H1 (cell line): ENCODE results near the gene RAP1A. TPM values are rescaled to one million over a fixed set of nuclear protein-coding genes. Genes with fewer than 3 reads are reported as not detected.

Experiments used
- CTCF ChIA-PET: fragments of 300-600 bp; sonication (Branson Sonifier 250); formaldehyde crosslinking; loops from one replicate; lab custom pipeline; 2021; ENCODE audit not compliant: partially characterized antibody; lab: Charles Lee
- POLR2A ChIA-PET: fragments of 300-600 bp; sonication (Branson Sonifier 250); formaldehyde crosslinking; loops from one replicate; lab custom pipeline; 2021; ENCODE audit warnings: inconsistent platforms; ENCODE audit not compliant: partially characterized antibody; lab: Charles Lee
- DNase-seq, 2 experiments: peaks; one replicate each; pipeline versions ENCODE4 v3.0.0 to v3.0.0-alpha.2; 2010 to 2022; ENCODE audit warnings: low spot score in 2 of 2, low read depth in 1 of 2, mixed read lengths in 1 of 2
- FAIRE-seq: peaks from 2 replicates; lab custom pipeline; 2011; peaks lifted over from hg19 to GRCh38; lab: Jason Lieb, UNC
- H2AFZ ChIP-seq: 2 replicates; pipeline ENCODE4 v1.8.1; 2012; ENCODE audit warnings: low read length, inconsistent platforms
- H2AK5ac ChIP-seq: 2 replicates; pipeline ENCODE4 v1.6.1; 2013; ENCODE audit warnings: low read depth, low read length
- H2BK120ac ChIP-seq: replicated peaks from 2 replicates; pipeline ENCODE3; 2013; ENCODE audit warnings: low read depth, low read length, inconsistent platforms
- H2BK12ac ChIP-seq: 2 replicates; pipeline ENCODE4 v1.6.1; 2013; ENCODE audit warnings: low read depth, low read length
- H2BK15ac ChIP-seq: 2 replicates; pipeline ENCODE4 v1.6.1; 2013; ENCODE audit warnings: low read length
- H2BK20ac ChIP-seq: 2 replicates; pipeline ENCODE4 v1.6.1; 2013; ENCODE audit warnings: low read length
- H2BK5ac ChIP-seq: 2 replicates; pipeline ENCODE4 v1.6.1; 2013; ENCODE audit warnings: low read depth, low read length
- H3K14ac ChIP-seq: 2 replicates; pipeline ENCODE4 v1.6.1; 2013; ENCODE audit warnings: inconsistent platforms; ENCODE audit not compliant: insufficient read length
- H3K18ac ChIP-seq: 2 replicates; pipeline ENCODE4 v1.6.1; 2013; ENCODE audit warnings: low read length; ENCODE audit errors: extremely low read depth
- H3K23ac ChIP-seq: 2 replicates; pipeline ENCODE4 v1.6.1; 2013; ENCODE audit warnings: inconsistent platforms; ENCODE audit not compliant: insufficient read length
- H3K23me2 ChIP-seq: 2 replicates; pipeline ENCODE4 v1.6.1; 2013; ENCODE audit warnings: low read depth, low read length
- H3K27ac ChIP-seq: 2 replicates; pipeline ENCODE4 v1.6.1; 2011; ENCODE audit warnings: low read depth, low read length, inconsistent platforms
- H3K27me3 ChIP-seq, 4 experiments: replicated peaks in 1 of 4; 1 replicate in 1 of 4; 2 replicates in 3 of 4; pipeline versions ENCODE4 v1.6.1 to v1.8.1; 2011 to 2013; ENCODE audit warnings: low read length in 3 of 4, mild to moderate bottlenecking in 3 of 4, inconsistent platforms in 2 of 4, mixed read lengths in 2 of 4, moderate library complexity in 1 of 4; ENCODE audit not compliant: control insufficient read depth in 3 of 4, insufficient read depth in 3 of 4; ENCODE audit errors: extremely low read depth in 1 of 4
- H3K36me3 ChIP-seq, 4 experiments: 2 replicates each; pipeline versions ENCODE4 v1.6.1 to v1.8.1; 2011 to 2013; ENCODE audit warnings: mild to moderate bottlenecking in 4 of 4, low read length in 3 of 4, moderate library complexity in 2 of 4, control low read depth in 1 of 4, inconsistent platforms in 1 of 4; ENCODE audit not compliant: insufficient read depth in 4 of 4, control insufficient read depth in 2 of 4
- H3K4ac ChIP-seq: replicated peaks from 2 replicates; pipeline ENCODE3; 2013; ENCODE audit warnings: low read length, low read depth, mixed read lengths, inconsistent platforms; ENCODE audit not compliant: insufficient read length
- H3K4me1 ChIP-seq, 4 experiments: replicated peaks in 1 of 4; 1 replicate in 1 of 4; 2 replicates in 3 of 4; pipeline versions ENCODE4 v1.6.1 to v1.8.1; 2011 to 2013; ENCODE audit warnings: low read length in 3 of 4, inconsistent platforms in 2 of 4, mixed read lengths in 1 of 4; ENCODE audit not compliant: insufficient read depth in 4 of 4, control insufficient read depth in 3 of 4
- H3K4me2 ChIP-seq, 2 experiments: 2 replicates each; pipeline versions ENCODE4 v1.6.1 to v1.8.1; 2011 to 2013; ENCODE audit warnings: low read depth in 2 of 2, low read length in 2 of 2, control low read depth in 1 of 2, inconsistent platforms in 1 of 2, mild to moderate bottlenecking in 1 of 2; ENCODE audit not compliant: insufficient read depth in 1 of 2
- H3K4me3 ChIP-seq, 4 experiments: fragments of 200-600, 300-600 bp in 1 of 4; sonication (generic), shearing (Covaris generic), sonication (Bioruptor Twin) in 1 of 4; 2 replicates each; pipeline versions ENCODE4 v1.5.1 to v1.8.1; 2011 to 2016; ENCODE audit warnings: low read length in 4 of 4, low read depth in 3 of 4, control low read depth in 2 of 4, inconsistent platforms in 2 of 4, mild to moderate bottlenecking in 2 of 4, mixed read lengths in 1 of 4, moderate library complexity in 1 of 4; ENCODE audit not compliant: insufficient read depth in 2 of 4; ENCODE audit errors: extremely low read depth in 1 of 4
- H3K56ac ChIP-seq: replicated peaks from 2 replicates; pipeline ENCODE3; 2013; ENCODE audit warnings: low read depth, mild to moderate bottlenecking, mixed read lengths, low read length, inconsistent platforms; ENCODE audit not compliant: insufficient read length
- H3K79me1 ChIP-seq: 2 replicates; pipeline ENCODE4 v1.6.1; 2013; ENCODE audit warnings: low read depth, low read length, control low read depth
- H3K79me2 ChIP-seq, 2 experiments: 2 replicates each; pipeline versions ENCODE4 v1.6.1 to v1.8.1; 2012 to 2013; ENCODE audit warnings: low read length in 2 of 2, mild to moderate bottlenecking in 2 of 2, inconsistent platforms in 1 of 2; ENCODE audit not compliant: insufficient read depth in 2 of 2, control insufficient read depth in 1 of 2
- H3K9ac ChIP-seq, 4 experiments: replicated peaks in 1 of 4; 1 replicate in 1 of 4; 2 replicates in 3 of 4; pipeline versions ENCODE4 v1.6.1 to v1.8.1; 2011 to 2013; ENCODE audit warnings: low read depth in 3 of 4, low read length in 3 of 4, control low read depth in 2 of 4, mild to moderate bottlenecking in 2 of 4, moderate library complexity in 2 of 4, inconsistent platforms in 1 of 4; ENCODE audit errors: extremely low read depth in 1 of 4
- H3K9me3 ChIP-seq, 2 experiments: 2 replicates each; pipeline versions ENCODE4 v1.6.1 to v1.8.1; 2012 to 2013; ENCODE audit warnings: mild to moderate bottlenecking in 2 of 2, moderate library complexity in 2 of 2, control low read depth in 1 of 2, inconsistent platforms in 1 of 2, low read depth in 1 of 2, low read length in 1 of 2, mixed read lengths in 1 of 2; ENCODE audit not compliant: insufficient read depth in 2 of 2
- H4K20me1 ChIP-seq, 2 experiments: replicated peaks in 1 of 2; 2 replicates each; pipeline versions ENCODE3 to v1.8.1; 2011 to 2013; ENCODE audit warnings: inconsistent platforms in 2 of 2, low read length in 2 of 2, mild to moderate bottlenecking in 1 of 2; ENCODE audit not compliant: insufficient read depth in 2 of 2, control insufficient read depth in 1 of 2
- H4K5ac ChIP-seq: 2 replicates; pipeline ENCODE4 v1.6.1; 2013; ENCODE audit warnings: low read length, low read depth, mixed read lengths, inconsistent platforms; ENCODE audit not compliant: insufficient read length
- H4K8ac ChIP-seq: 2 replicates; pipeline ENCODE4 v1.8.0; 2013; ENCODE audit warnings: mild to moderate bottlenecking, moderate library complexity, low read length, inconsistent platforms; ENCODE audit not compliant: insufficient read depth; ENCODE audit errors: extremely low read depth
- H4K91ac ChIP-seq: replicated peaks from 2 replicates; pipeline ENCODE3; 2013; ENCODE audit warnings: low read length, mixed read lengths, inconsistent platforms; ENCODE audit not compliant: insufficient read length
- CEBPB ChIP-seq: IDR thresholded peaks from 2 replicates; pipeline ENCODE4 v1.6.1; 2012; ENCODE audit warnings: low read depth, low read length
- E2F6 ChIP-seq: IDR thresholded peaks from 2 replicates; pipeline ENCODE4 v1.6.1; 2012; ENCODE audit warnings: inconsistent platforms
- HDAC2 ChIP-seq, 2 experiments: fragments of 300-600 bp in 1 of 2; sonication (generic) in 1 of 2; IDR thresholded peaks; 2 replicates each; pipeline ENCODE4 v1.6.1; 2011 to 2012; ENCODE audit warnings: low read depth in 2 of 2, low read length in 2 of 2, mild to moderate bottlenecking in 2 of 2, moderate library complexity in 2 of 2, borderline replicate concordance in 1 of 2, inconsistent platforms in 1 of 2
- JUND ChIP-seq: IDR thresholded peaks from 2 replicates; pipeline ENCODE4 v1.6.1; 2011; ENCODE audit warnings: mild to moderate bottlenecking, improper control_type of control experiment, low read length
- POU5F1 ChIP-seq: IDR thresholded peaks from 2 replicates; pipeline ENCODE4 v1.6.1; 2011; ENCODE audit warnings: low read depth, mild to moderate bottlenecking, low read length, moderate library complexity
- SAP30 ChIP-seq: fragments of 300-600 bp; sonication (generic); IDR thresholded peaks from 2 replicates; pipeline ENCODE4 v1.7.1; 2012; ENCODE audit warnings: low read length, moderate library complexity, mild to moderate bottlenecking, inconsistent platforms; ENCODE audit not compliant: insufficient read depth, insufficient replicate concordance
- SIRT6 ChIP-seq: IDR thresholded peaks from one replicate; pipeline ENCODE4 v1.7.1; 2012; ENCODE audit warnings: low read length, inconsistent platforms
- SIX5 ChIP-seq: IDR thresholded peaks from 2 replicates; pipeline ENCODE4 v1.6.1; 2011; ENCODE audit warnings: mild to moderate bottlenecking, low read depth, low read length
- TAF1 ChIP-seq: IDR thresholded peaks from 2 replicates; pipeline ENCODE4 v1.6.1; 2011; ENCODE audit warnings: mild to moderate bottlenecking, low read depth, low read length
- TCF12 ChIP-seq: IDR thresholded peaks from 2 replicates; pipeline ENCODE4 v1.6.1; 2011; ENCODE audit warnings: low read depth, mild to moderate bottlenecking, low read length
- WGBS, 2 experiments: shearing (Covaris generic) in 1 of 2; methylation state at CpG; one replicate each; pipeline versions ENCODE4 v1.1.6 to v1.1.7; 2013 to 2015; ENCODE audit warnings: low lambda C conversion rate in 2 of 2, mixed read lengths in 2 of 2, inconsistent platforms in 1 of 2, low coverage in 1 of 2, missing lambda C conversion rate in 1 of 2; ENCODE audit not compliant: insufficient replicate concordance in 2 of 2, insufficient coverage in 1 of 2, insufficient read length in 1 of 2; ENCODE audit errors: extremely low coverage in 1 of 2, missing lambda C conversion rate in 1 of 2; 5-methylcytosine and 5-hydroxymethylcytosine counted together
- polyA plus RNA-seq, 7 experiments: library from polyadenylated mRNA; depleted of rRNA in 3 of 7; stranded (reverse) in 5 of 7; unstranded in 2 of 7; fragments of >200 nt in 5 of 7; fragments of 200-250 nt in 2 of 7; gene quantifications; 1 replicate in 5 of 7; 2 replicates in 1 of 7; 4 replicates in 1 of 7; pipeline versions ENCODE4 v1.2.1 to v1.2.3, GENCODE V29; 2011 to 2013; ENCODE audit warnings: missing spikeins in 2 of 7, mixed read lengths in 2 of 7
- total RNA-seq: library from RNA; stranded (reverse); fragmentation: NEBNext Ultra II Directional; extraction: Animal tissue kit (Norgen Biotek cat#: 25700); gene quantifications from 2 replicates; pipeline ENCODE4 v1.2.1, GENCODE V29; 2021

Gene RAP1A
- total and polyA plus RNA-seq, 2 of the 8 experiments (the other 6 are each of a cell fraction or from before 2014, with no cell fraction given) = 10.9 to 35.8 TPM

GRCh38 chr1:111745675-111746613, 126.4 kb downstream of the RAP1A start:
- Histone ChIP-seq H3K27ac (no peak overlapping the region), H4K20me1 (no peaks in the 10 kb centered on the region), H3K18ac (no peak overlapping the region), H3K36me3 (no peaks in the 10 kb centered on the region), H3K79me2 (no peaks in the 10 kb centered on the region), H2BK120ac (no peak overlapping the region), H3K4me2 (no peak overlapping the region), H3K4me1 (peaks cover 0 to 3% (median 2%) of the 10 kb centered on the region in 4 experiments; a peak in 5 of 7 replicates), H2BK5ac (no peak overlapping the region), H2AFZ (no peak overlapping the region), H2BK20ac (no peak overlapping the region), H2BK15ac (no peak overlapping the region; the same call in 1 of the 2 replicates), H3K56ac (no peak overlapping the region)
- FAIRE-seq = no peak
- CTCF ChIA-PET = interaction anchor here (1.1 to 42.0 kb wide), 7 partner anchors 1 to 255 kb away, joined by 4 to 1070 read pairs (median 5); partner anchors contain the start of genes DDX20 and INKA2
- TF ChIP-seq TCF12 (no peak), CEBPB (no peak), POU5F1 (no peak), SIX5 (no peak), HDAC2 (IDR thresholded peaks at IDR 0.05; ENCODE audit: borderline replicate concordance in 1 of 2, low read depth in 2 of 2, low read length in 2 of 2) (no peak), SIRT6 (no peak), SAP30 (no peak), E2F6 (no peak), TAF1 (no peak), JUND (no peak)
- TF ChIP-seq, all 59 proteins: peak for 0
- no peak overlapping the region for H2AK5ac ChIP-seq
- 94% methylated on average over 9 of the region's 9 CpGs; no CpG with 5 or more reads in 1 of the 2 experiments for WGBS, 2 experiments
- no peaks in the 10 kb centered on the region for H3K23me2 ChIP-seq
- no peak overlapping the region for H4K5ac ChIP-seq
- H3K23ac ChIP-seq = no peak overlapping the region
- H3K4ac ChIP-seq = no peak overlapping the region
- H2BK12ac ChIP-seq = no peak overlapping the region
- DNase-seq = no peak
- no peaks in the 10 kb centered on the region for H3K79me1 ChIP-seq
- H3K9ac ChIP-seq = no peak overlapping the region
- no peak overlapping the region for H4K8ac ChIP-seq
- H3K4me3 ChIP-seq = no peak overlapping the region
- POLR2A ChIA-PET = interaction anchor here (1.4 to 19.0 kb wide), 4 partner anchors 9 to 25 kb away, joined by 4 to 343 read pairs (median 6); partner anchors contain the start of gene DDX20
- H3K9me3 ChIP-seq = no peaks in the 10 kb centered on the region
- H3K14ac ChIP-seq = no peak overlapping the region
- no peak overlapping the region for H4K91ac ChIP-seq
- H3K27me3 ChIP-seq = peaks cover 0 to 6% (median 3%) of the 10 kb centered on the region in 4 experiments; a peak in 3 of 7 replicates
